GM12874 (cell line): ENCODE measurements around the gene SLC39A11.

Experiments
- CTCF ChIP-seq: IDR thresholded peaks from 2 replicates; pipeline ENCODE4 v1.5.1; 2011; ENCODE audit warnings: low read depth, mild to moderate bottlenecking, control low read depth, low read length, moderate library complexity; ENCODE audit not compliant: insufficient read depth

The SLC39A11 gene

GRCh38 chr17:73020110-73020509, 72.4 kb downstream of the SLC39A11 start:
- TF ChIP-seq CTCF, result no peak

DNA sequence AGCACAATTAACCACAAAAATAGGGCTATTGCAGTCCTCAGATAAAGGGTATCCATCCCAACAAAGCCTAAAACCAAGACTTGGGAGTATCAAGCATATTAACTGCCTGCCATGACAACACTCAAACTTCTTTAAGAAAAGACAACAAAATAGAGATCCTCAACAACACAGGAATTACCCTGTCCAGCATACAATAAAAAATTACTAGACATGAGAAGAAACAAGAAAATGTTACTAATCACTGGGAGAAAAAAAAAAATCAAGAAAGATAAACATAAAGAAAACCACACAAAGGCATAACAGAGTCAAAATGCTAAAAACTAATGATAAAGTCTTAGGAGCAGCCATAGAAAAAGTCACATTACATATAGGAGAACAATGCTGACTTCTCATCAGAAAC, 73.9 kb downstream of the SLC39A11 start:
- TF ChIP-seq CTCF, result no peak

DNA sequence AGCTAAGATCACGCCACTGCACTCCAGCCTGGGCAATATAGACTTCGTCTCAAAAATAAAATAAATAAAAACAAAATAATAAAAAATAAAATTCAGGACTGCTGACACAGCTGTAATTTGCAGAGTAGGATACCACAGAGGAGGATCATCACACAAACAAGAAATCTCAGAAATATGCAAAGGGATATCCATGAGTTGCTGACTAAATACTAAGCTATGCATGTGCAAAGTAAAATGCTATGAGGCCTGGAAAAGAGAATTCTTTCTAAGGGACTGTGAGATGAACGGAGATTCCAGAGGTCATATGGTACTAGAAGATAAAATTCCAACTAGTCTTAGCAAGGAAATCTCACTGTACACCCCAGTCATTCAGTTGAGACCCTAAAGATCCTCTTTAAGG, 74.8 kb downstream of the SLC39A11 start:
- no peak for TF ChIP-seq CTCF

DNA sequence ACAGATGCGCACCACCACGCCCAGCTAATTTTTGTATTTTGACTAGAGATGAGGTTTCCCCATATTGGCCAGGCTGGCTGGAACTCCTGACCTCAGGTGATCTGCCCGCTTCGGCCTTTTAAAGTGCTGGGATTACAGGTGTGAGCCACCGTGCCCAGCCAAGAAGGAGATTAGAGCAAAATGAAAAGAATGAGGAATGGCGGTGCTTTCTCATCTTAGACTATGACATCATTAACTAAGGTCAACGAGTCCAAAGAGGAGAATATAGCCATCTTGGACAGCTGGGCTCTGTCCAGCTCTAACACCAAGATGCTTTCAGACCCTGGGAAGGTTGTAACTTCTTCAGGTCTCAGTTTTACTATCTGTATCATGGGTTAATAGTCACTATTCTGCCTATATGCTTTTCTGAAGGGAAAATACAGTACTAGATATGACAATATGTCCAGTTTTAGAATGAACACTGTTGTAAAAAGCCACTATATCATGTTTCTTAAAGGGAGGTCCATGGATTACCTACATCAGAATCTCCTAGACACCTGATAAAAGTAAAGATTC, 76.7 kb downstream of the SLC39A11 start:
- TF ChIP-seq CTCF, result no peak

DNA sequence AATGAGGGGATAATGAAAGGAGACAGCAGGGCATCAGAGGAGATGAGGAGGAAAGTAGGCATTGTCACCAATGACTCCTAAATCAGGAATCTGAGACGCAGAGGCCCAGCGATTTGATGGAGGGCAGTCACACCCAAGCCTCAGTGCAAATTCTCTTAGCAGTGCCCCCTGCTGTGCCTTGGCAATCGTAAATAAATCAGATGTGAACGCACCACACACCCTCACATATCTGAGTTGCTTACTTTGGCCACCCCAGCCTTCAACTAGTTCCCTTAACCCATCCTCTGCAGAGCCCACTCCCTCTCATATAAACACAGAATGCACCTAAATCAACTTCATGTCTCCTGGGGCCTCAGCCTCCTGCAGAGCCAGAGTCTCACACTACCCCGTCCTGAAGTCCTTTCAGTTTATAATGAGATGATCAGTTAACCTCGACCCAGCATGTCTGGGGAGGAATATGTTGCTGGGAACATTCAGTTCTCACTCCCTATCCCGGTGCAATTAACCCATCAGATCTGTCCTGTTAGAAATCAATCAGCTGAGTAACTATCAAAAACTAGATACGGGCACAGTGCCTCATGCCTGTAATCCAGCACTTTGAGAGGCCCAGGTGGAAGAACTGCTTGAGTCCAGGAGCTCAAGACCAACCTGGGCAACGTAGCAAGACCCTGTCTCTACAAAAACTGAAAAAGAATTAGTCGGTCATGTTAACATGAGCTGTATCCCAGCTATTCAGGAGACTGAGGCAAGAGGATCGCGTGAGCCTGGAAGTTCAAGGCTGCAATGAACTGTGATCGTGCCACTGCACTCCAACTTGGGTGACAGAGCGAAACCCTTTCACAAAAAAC, 78.4 kb downstream of the SLC39A11 start:
- TF ChIP-seq CTCF, result no peak

DNA sequence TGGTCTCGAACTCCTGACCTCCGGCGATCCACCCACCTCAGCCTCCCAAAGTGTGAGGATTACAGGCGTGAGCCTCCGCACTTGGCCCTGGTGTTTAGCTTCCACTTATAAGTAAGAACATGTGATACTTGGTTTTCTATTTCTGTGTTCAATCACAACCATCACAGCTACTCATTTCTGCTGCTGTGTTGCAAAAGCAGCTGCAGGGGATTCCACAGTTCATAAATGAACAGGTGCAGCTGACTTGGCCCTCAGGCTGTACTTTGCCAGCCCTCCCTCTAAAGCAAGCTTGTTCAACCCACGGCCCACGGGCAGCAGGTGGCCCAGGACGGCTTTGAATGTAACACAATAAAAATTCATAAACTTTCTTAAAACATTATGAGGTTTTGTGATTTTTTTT, 79.2 kb downstream of the SLC39A11 start:
- TF ChIP-seq CTCF, result no peak

- no peak for TF ChIP-seq CTCF
Observed at GRCh38 chr17:73011016-73011486, 81.4 kb downstream of the SLC39A11 start.
